Osteocyte (in vitro differentiated cells): ENCODE data around the gene CEBPA. TPM values are rescaled to one million over a fixed set of nuclear protein-coding genes. Genes with fewer than 3 reads are reported as not detected.

ENCODE experiments used
- DNase-seq: peaks from one replicate; pipeline ENCODE4 v3.0.0; 2021; ENCODE audit warnings: mixed read lengths; ENCODE audit not compliant: unreplicated experiment; ENCODE audit errors: extremely low spot score
- H3K27ac Mint-ChIP-seq: one replicate; pipeline ENCODE4 v1.8.0; 2021; ENCODE audit warnings: mild to moderate bottlenecking, mixed read lengths; ENCODE audit not compliant: unreplicated experiment
- H3K27me3 Mint-ChIP-seq: one replicate; pipeline ENCODE4 v1.8.0; 2021; ENCODE audit warnings: mixed read lengths; ENCODE audit not compliant: unreplicated experiment
- H3K36me3 Mint-ChIP-seq: one replicate; pipeline ENCODE4 v1.8.0; 2021; ENCODE audit warnings: mixed read lengths; ENCODE audit not compliant: unreplicated experiment
- H3K4me1 Mint-ChIP-seq: one replicate; pipeline ENCODE4 v1.8.0; 2021; ENCODE audit warnings: mixed read lengths; ENCODE audit not compliant: unreplicated experiment
- H3K4me3 Mint-ChIP-seq: one replicate; pipeline ENCODE4 v1.8.0; 2021; ENCODE audit warnings: mild to moderate bottlenecking, moderate library complexity, mixed read lengths; ENCODE audit not compliant: unreplicated experiment
- H3K9me3 Mint-ChIP-seq: one replicate; pipeline ENCODE4 v1.8.0; 2021; ENCODE audit warnings: mixed read lengths; ENCODE audit not compliant: unreplicated experiment
- total RNA-seq: library from RNA; stranded (reverse); gene quantifications from 2 replicates; pipeline ENCODE4 v1.2.1, GENCODE V29; 2021
- TF ChIP-seq, protein P1 (sequence below): fragments of 200-600 bp; sonication (generic); IDR thresholded peaks from 2 replicates; pipeline ENCODE4 v1.5.0; 2021; ENCODE audit warnings: antibody characterized with exemption, mild to moderate bottlenecking, moderate library complexity

Gene CEBPA
- total RNA-seq, 1 donor from 2014 or later = 0.86 TPM

DNA sequence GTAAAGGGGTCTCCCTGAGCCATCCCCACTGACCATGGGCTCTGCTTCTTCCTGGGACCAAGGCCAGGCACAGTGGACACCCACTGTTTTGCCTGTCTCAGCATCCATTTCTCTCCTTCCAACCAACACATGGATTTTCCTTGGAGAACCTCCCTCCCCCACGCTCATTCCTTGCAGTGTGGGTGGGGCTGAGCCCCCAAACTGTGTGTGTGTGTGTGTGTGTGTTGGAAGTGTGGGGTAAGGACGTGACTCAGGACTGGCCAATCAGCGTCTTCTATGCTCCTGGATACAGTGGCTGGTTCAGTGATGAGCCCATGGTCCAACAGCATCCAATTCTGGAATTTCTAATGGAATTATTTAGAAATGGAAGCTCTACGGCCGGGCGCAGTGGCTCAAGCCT lies 18.7 kb downstream of the CEBPA start:
- no peaks in the 10 kb centered on the region for H3K4me1 Mint-ChIP-seq
- TF ChIP-seq, protein P1, sequence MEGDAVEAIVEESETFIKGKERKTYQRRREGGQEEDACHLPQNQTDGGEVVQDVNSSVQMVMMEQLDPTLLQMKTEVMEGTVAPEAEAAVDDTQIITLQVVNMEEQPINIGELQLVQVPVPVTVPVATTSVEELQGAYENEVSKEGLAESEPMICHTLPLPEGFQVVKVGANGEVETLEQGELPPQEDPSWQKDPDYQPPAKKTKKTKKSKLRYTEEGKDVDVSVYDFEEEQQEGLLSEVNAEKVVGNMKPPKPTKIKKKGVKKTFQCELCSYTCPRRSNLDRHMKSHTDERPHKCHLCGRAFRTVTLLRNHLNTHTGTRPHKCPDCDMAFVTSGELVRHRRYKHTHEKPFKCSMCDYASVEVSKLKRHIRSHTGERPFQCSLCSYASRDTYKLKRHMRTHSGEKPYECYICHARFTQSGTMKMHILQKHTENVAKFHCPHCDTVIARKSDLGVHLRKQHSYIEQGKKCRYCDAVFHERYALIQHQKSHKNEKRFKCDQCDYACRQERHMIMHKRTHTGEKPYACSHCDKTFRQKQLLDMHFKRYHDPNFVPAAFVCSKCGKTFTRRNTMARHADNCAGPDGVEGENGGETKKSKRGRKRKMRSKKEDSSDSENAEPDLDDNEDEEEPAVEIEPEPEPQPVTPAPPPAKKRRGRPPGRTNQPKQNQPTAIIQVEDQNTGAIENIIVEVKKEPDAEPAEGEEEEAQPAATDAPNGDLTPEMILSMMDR = no peak
- H3K36me3 Mint-ChIP-seq = no peaks in the 10 kb centered on the region
- peaks cover 17% of the 10 kb centered on the region for H3K27me3 Mint-ChIP-seq
- DNase-seq = no peak
- H3K9me3 Mint-ChIP-seq = peaks cover 9% of the 10 kb centered on the region
- H3K27ac Mint-ChIP-seq = no peak overlapping the region
- H3K4me3 Mint-ChIP-seq = no peak overlapping the region

GRCh38 chr19:33282036-33282671 lies 20.2 kb downstream of the CEBPA start:
- Mint-ChIP-seq H3K4me3 (no peak overlapping the region), H3K27ac (no peak overlapping the region), H3K27me3 (peaks cover 17% of the 10 kb centered on the region), H3K9me3 (no peaks in the 10 kb centered on the region), H3K4me1 (no peaks in the 10 kb centered on the region), H3K36me3 (no peaks in the 10 kb centered on the region)
- TF ChIP-seq, protein P1 = no peak
- DNase-seq = no peak

- Mint-ChIP-seq H3K4me3 (no peak overlapping the region), H3K27me3 (peaks cover 17% of the 10 kb centered on the region), H3K36me3 (no peaks in the 10 kb centered on the region), H3K27ac (no peak overlapping the region), H3K4me1 (no peaks in the 10 kb centered on the region), H3K9me3 (no peaks in the 10 kb centered on the region)
- TF ChIP-seq, protein P1 = no peak
- no peak for DNase-seq
These were observed 20.9 kb downstream of the CEBPA start for GRCh38 chr19:33281296-33281926.

DNA sequence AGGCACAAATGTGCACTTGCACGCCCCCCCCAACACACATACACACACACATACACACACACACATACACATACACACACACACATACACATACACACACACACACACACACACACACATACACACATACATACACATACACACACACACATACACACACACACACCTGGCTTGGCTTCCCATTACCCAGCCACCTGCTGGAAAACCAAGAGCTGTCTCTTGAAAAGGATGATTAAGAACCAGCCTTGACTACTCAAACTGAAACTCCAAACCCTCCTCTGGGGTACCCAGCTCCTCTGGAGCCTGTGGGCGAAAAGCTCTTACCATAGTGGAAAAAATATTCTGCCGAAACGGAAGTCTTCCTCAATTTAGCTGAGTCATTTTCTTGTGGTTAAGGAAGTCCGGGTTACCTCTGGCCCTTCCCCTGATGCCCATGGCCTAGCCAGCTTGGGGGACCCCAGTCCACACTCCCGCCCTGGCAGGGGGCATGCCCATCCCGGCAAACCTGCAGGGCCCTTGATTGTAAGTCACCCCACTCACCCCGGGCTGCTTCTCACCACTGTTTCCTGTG lies 21.9 kb downstream of the CEBPA start:
- Mint-ChIP-seq H3K4me1 (no peaks in the 10 kb centered on the region), H3K27ac (no peak overlapping the region), H3K27me3 (peaks cover 12% of the 10 kb centered on the region), H3K9me3 (no peaks in the 10 kb centered on the region), H3K36me3 (no peaks in the 10 kb centered on the region), H3K4me3 (no peak overlapping the region)
- DNase-seq = no peak
- TF ChIP-seq, protein P1 = no peak
